Uterus (tissue), 4 donors: ENCODE results near the gene MSMP. TPM values are rescaled to one million over a fixed set of nuclear protein-coding genes. Genes with fewer than 3 reads are reported as not detected.

Source experiments
- DNase-seq, 2 donors: peaks; one replicate each; pipeline ENCODE4 v3.0.0-alpha.2; 2019 to 2020
- H3K27ac ChIP-seq, 2 donors: fragments of 200-600 bp; sonication (generic); 1 replicate in 1 of 2; 2 replicates in 1 of 2; pipeline ENCODE4 v1.5.1; 2016 to 2018
- H3K27me3 ChIP-seq, 2 donors: fragments of 200-600 bp; sonication (generic); one replicate each; pipeline ENCODE4 v1.5.1; 2018 to 2019; ENCODE audit warnings: control low read depth in 1 of 2
- H3K36me3 ChIP-seq, 2 donors: fragments of 200-600 bp; sonication (generic); one replicate each; pipeline ENCODE4 v1.5.1; 2019; ENCODE audit warnings: control low read depth in 1 of 2
- H3K4me1 ChIP-seq, 2 donors: fragments of 200-600 bp; sonication (generic); one replicate each; pipeline ENCODE4 v1.5.1; 2018 to 2019; ENCODE audit warnings: control low read depth in 1 of 2
- H3K4me3 ChIP-seq, 2 donors: fragments of 200-600 bp; sonication (generic); 1 replicate in 1 of 2; 2 replicates in 1 of 2; pipeline ENCODE4 v1.5.1; 2018 to 2019; ENCODE audit warnings: mild to moderate bottlenecking in 1 of 2
- H3K9me3 ChIP-seq, 2 donors: fragments of 200-600 bp; sonication (generic); one replicate each; pipeline ENCODE4 v1.5.1; 2019; ENCODE audit warnings: control low read depth in 1 of 2
- CTCF ChIP-seq, 4 experiments: fragments of 200-600 bp in 2 of 4; fragments of 450-650 bp in 2 of 4; sonication (generic) in 2 of 4; IDR thresholded peaks; one replicate each; pipeline ENCODE4 v1.5.1; 2016 to 2019; ENCODE audit warnings: antibody characterized with exemption in 4 of 4, mild to moderate bottlenecking in 2 of 4, moderate library complexity in 1 of 4
- POLR2A ChIP-seq, 2 donors: fragments of 450-650 bp; IDR thresholded peaks; one replicate each; pipeline ENCODE4 v1.6.1; 2016; ENCODE audit warnings: antibody characterized with exemption in 2 of 2, mild to moderate bottlenecking in 1 of 2, moderate library complexity in 1 of 2
- intact Hi-C: fragments of 100-400 bp; cut with DNase I; formaldehyde crosslinking; loops from one replicate; pipeline ENCODE4 v1.15.1; 2023; ENCODE audit warnings: low total_unique reads
- total RNA-seq, 4 donors: library from RNA; depleted of rRNA in 3 of 4; stranded (reverse); fragments of >200 nt in 3 of 4; gene quantifications; one replicate each; pipeline versions ENCODE4 v1.1.0 to v1.2.4, GENCODE V29; 2014 to 2023
- donor health status: DM: yes; HTN: yes; CAD: no.

MSMP gene
- total RNA-seq, 4 donors from 2014 or later = not detected

DNA sequence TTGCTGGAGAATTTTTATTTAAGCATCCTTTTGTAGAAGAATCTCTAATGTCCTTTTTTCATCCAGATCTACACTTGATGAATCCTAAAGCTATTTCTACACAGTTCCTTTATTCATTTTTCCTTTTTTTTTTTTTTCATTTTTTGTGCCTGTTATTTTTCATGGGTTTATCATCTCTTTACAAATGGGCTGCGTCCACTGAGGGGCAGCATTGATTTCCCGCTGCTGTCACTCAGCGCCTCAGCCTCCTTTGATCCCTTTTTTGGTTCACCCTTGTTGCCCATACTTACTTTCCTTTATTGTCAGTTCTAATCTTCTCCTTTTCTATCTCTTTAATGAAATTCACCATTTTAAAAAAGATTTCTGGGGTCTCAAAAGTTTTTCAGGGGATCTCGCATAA is 5.7 kb upstream of the MSMP start:
- Histone ChIP-seq H3K36me3 (no peaks in the 10 kb centered on the region), H3K27me3 (no peaks in the 10 kb centered on the region), H3K4me1 (peaks cover 0 to 6% of the 10 kb centered on the region in 2 donors), H3K9me3 (no peaks in the 10 kb centered on the region), H3K27ac (no peak overlapping the region), H3K4me3 (no peak overlapping the region)
- intact Hi-C loops = no loop called here
- TF ChIP-seq CTCF (IDR thresholded peaks at IDR 0.05) (no peak), POLR2A (IDR thresholded peaks at IDR 0.05) (no peak)
- no peak for DNase-seq

DNA sequence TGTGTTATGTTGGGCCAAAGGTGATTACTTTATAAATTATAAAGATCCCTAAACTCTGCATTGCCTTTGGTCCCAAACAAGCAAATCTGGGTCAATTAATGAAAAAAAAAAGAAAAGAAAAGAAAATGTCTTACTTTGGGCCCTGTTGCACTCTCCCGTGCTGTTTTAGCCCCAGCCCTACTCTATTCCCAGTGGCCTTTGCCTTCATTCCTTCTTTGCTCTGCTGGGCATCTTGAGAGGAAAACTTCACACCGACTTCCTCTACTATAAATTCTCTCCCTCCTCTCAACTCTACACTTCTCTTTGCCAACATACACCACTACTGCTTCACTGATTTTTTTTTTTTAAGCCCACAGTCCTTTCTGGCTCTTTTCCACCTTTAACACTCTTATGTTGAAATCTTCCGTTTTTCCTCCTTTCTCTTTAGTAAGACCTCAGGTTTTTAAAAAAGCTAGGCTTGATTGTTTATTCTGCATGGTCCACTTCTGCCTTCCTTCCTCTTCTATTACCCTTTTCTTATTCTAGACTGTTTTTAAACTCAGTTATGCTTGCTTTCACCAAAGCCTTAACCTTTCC is 4.5 kb upstream of the MSMP start:
- intact Hi-C loops = no loop called here
- Histone ChIP-seq H3K4me3 (no peak overlapping the region), H3K36me3 (no peaks in the 10 kb centered on the region), H3K4me1 (peaks cover 0 to 6% of the 10 kb centered on the region in 2 donors), H3K27ac (peak overlapping the region; percentile 75 to 86), H3K27me3 (no peaks in the 10 kb centered on the region), H3K9me3 (no peaks in the 10 kb centered on the region)
- TF ChIP-seq CTCF (IDR thresholded peaks at IDR 0.05) (no peak), POLR2A (IDR thresholded peaks at IDR 0.05) (no peak)
- no peak for DNase-seq

GRCh38 chr9:35757892-35758275 is 3.8 kb upstream of the MSMP start:
- Histone ChIP-seq H3K4me1 (peaks cover 0 to 6% of the 10 kb centered on the region in 2 donors), H3K27ac (peak overlapping the region; percentile 75 to 86), H3K36me3 (no peaks in the 10 kb centered on the region), H3K9me3 (no peaks in the 10 kb centered on the region), H3K27me3 (no peaks in the 10 kb centered on the region), H3K4me3 (no peak overlapping the region)
- no peak for DNase-seq
- no peak for TF ChIP-seq POLR2A (IDR thresholded peaks at IDR 0.05)
- no peak for TF ChIP-seq CTCF (IDR thresholded peaks at IDR 0.05)
- intact Hi-C loops = no loop called here

DNA sequence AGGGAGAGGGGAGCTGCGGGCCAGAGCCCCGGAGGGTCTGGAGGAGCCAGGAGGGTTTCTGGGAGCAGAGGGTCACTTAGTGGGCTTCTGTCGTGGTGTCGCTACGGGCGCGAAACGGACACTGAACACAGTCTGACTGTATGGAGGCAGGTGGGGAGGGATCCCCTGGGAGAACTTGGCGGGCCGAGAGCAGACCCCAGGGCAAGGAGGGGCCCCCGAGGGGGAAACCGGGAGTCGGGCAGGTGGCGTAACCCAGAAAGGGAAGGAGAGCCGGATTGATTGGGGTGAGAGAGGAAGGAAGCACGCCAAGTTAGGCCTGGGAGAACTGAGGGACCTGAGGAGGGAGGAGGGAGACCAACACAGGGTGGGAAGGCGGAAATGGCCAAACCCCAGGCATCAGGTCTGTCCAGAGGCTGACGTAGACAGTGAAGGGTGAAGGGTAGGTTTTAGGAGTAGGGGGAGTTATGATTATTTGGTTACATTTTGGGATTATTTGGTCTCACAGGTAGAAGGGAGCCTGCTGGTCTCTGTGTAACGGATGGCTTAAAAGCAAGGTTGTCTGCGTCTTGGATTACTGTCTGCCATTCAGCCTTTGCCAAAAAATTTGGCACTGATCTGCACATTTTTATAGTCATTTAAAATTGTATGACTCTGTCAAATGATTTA is 3.3 kb upstream of the MSMP start:
- no peak for TF ChIP-seq CTCF (IDR thresholded peaks at IDR 0.05)
- TF ChIP-seq POLR2A (IDR thresholded peaks at IDR 0.05) = peak in 1 of 2 donors; percentile 25

More for the DNA sequence above, 3.3 kb upstream of the MSMP start:
- H3K9me3 ChIP-seq = no peaks in the 10 kb centered on the region
- peak; percentile 57 to 61 for DNase-seq
- H3K36me3 ChIP-seq = no peaks in the 10 kb centered on the region
- H3K4me3 ChIP-seq = peak overlapping the region; percentile 41 to 54
- intact Hi-C loops = no loop called here
- H3K27ac ChIP-seq = peak overlapping the region; percentile 75 to 86
- peaks cover 0 to 6% of the 10 kb centered on the region in 2 donors for H3K4me1 ChIP-seq
- H3K27me3 ChIP-seq = no peaks in the 10 kb centered on the region
